GM12878 (cell line): ENCODE results near the gene CHL1. TPM values are rescaled to one million over a fixed set of nuclear protein-coding genes. Genes with fewer than 3 reads are reported as not detected.

Source experiments
- ATAC-seq: fragments of 200-7000 bp; cut with Tn5 transposase; 3 replicates; pipeline ENCODE4 v1.9.1; 2020; ENCODE audit warnings: mild to moderate bottlenecking, moderate library complexity
- BruUV-seq: library from RNA; stranded (reverse); fragments of 400-500 nt; replicated peaks from 2 replicates; lab custom pipeline; 2021; lab: Mats Ljungman, UMichigan
- CTCF ChIA-PET: fragments of 300-600 bp; sonication (Branson Sonifier 250); formaldehyde crosslinking; extraction: SDS; loops from one replicate; lab custom pipeline; 2021; ENCODE audit warnings: inconsistent platforms; lab: Yijun Ruan, JAX
- POLR2A ChIA-PET: fragments of 350-600 bp; formaldehyde crosslinking; extraction: SDS; loops from one replicate; lab custom pipeline; 2021; ENCODE audit warnings: inconsistent platforms; lab: Charles Lee
- RAD21 ChIA-PET: fragments of 300-600 bp; sonication (Branson Sonifier 250); formaldehyde crosslinking; loops from one replicate; lab custom pipeline; 2023; ENCODE audit warnings: antibody characterized with exemption; ENCODE audit not compliant: unreplicated experiment; lab: Charles Lee
- SMC1A ChIA-PET: fragments of 300-600 bp; sonication (Branson Sonifier 250); formaldehyde crosslinking; loops from one replicate; lab custom pipeline; 2023; ENCODE audit not compliant: unreplicated experiment, uncharacterized antibody; lab: Charles Lee
- DNase-seq: peaks from one replicate; pipeline ENCODE4 v3.0.0-alpha.2; 2011; ENCODE audit warnings: low read depth, low spot score
- FAIRE-seq: peaks from 3 replicates; lab custom pipeline; 2011; peaks lifted over from hg19 to GRCh38; lab: Jason Lieb, UNC
- H2AFZ ChIP-seq: 2 replicates; pipeline ENCODE4 v1.6.0; 2011; ENCODE audit warnings: low read depth, low read length, control low read depth; ENCODE audit not compliant: control insufficient read depth
- H3K27ac ChIP-seq: 2 replicates; pipeline ENCODE4 v1.5.1; 2011; ENCODE audit warnings: control low read depth; ENCODE audit not compliant: control insufficient read depth, insufficient read depth
- H3K27me3 ChIP-seq, 2 experiments: replicated peaks in 1 of 2; 2 replicates each; pipeline versions ENCODE4 v1.6.0 to v1.6.1; 2011; ENCODE audit warnings: low read length in 1 of 2; ENCODE audit not compliant: control insufficient read depth in 2 of 2, insufficient read depth in 2 of 2
- H3K36me3 ChIP-seq, 2 experiments: 2 replicates each; pipeline ENCODE4 v1.5.1; 2011; ENCODE audit warnings: low read length in 1 of 2; ENCODE audit not compliant: control insufficient read depth in 2 of 2, insufficient read depth in 2 of 2
- H3K4me1 ChIP-seq: 2 replicates; pipeline ENCODE4 v1.6.1; 2011; ENCODE audit warnings: mild to moderate bottlenecking, low read length, moderate library complexity, mixed read lengths; ENCODE audit not compliant: control insufficient read depth, insufficient read depth
- H3K4me2 ChIP-seq: 2 replicates; pipeline ENCODE4 v1.6.0; 2011; ENCODE audit warnings: control low read depth; ENCODE audit not compliant: control insufficient read depth, insufficient read depth
- H3K4me3 ChIP-seq: fragments of 200-600 bp; sonication (generic); 2 replicates; pipeline ENCODE4 v1.5.1; 2016
- H3K79me2 ChIP-seq: 2 replicates; pipeline ENCODE4 v1.6.0; 2011; ENCODE audit warnings: low read length; ENCODE audit not compliant: control insufficient read depth, insufficient read depth
- H3K9ac ChIP-seq: 2 replicates; pipeline ENCODE4 v1.8.0; 2011; ENCODE audit warnings: low read length, control low read depth, mixed read lengths; ENCODE audit not compliant: control insufficient read depth, insufficient read depth
- H3K9me3 ChIP-seq: replicated peaks from 3 replicates; pipeline ENCODE4 v1.5.1; 2011; ENCODE audit warnings: mild to moderate bottlenecking, low read length; ENCODE audit not compliant: control insufficient read depth, insufficient read depth
- H4K20me1 ChIP-seq: 2 replicates; pipeline ENCODE4 v1.6.0; 2011; ENCODE audit not compliant: control insufficient read depth, insufficient read depth
- BMI1 ChIP-seq: fragments of 450-650 bp; IDR thresholded peaks from 2 replicates; pipeline ENCODE4 v1.6.1; 2016; ENCODE audit warnings: mild to moderate bottlenecking, moderate library complexity, borderline replicate concordance
- CBFB ChIP-seq: IDR thresholded peaks from 2 replicates; pipeline ENCODE4 v1.6.1; 2016; ENCODE audit warnings: antibody characterized with exemption, low read depth
- CBX3 ChIP-seq: fragments of 200-600 bp; sonication (generic); IDR thresholded peaks from 2 replicates; pipeline ENCODE4 v1.6.1; 2016; ENCODE audit warnings: low read depth, borderline replicate concordance
- KDM1A ChIP-seq: fragments of 200-600 bp; sonication (generic); IDR thresholded peaks from 2 replicates; pipeline ENCODE4 v1.6.1; 2016; ENCODE audit warnings: borderline replicate concordance
- KLF5 ChIP-seq: fragments of 450-650 bp; IDR thresholded peaks from 2 replicates; pipeline ENCODE4 v1.6.1; 2014; ENCODE audit warnings: mild to moderate bottlenecking; ENCODE audit not compliant: partially characterized antibody
- MTA2 ChIP-seq: fragments of 450-650 bp; IDR thresholded peaks from 2 replicates; pipeline ENCODE4 v1.6.1; 2016; ENCODE audit warnings: low read depth, mild to moderate bottlenecking, moderate library complexity
- POLR2A ChIP-seq: IDR thresholded peaks from 2 replicates; pipeline ENCODE4 v1.6.1; 2011; ENCODE audit warnings: low read depth, mild to moderate bottlenecking, low read length
- POLR2AphosphoS2 ChIP-seq: IDR thresholded peaks from 2 replicates; pipeline ENCODE4 v1.6.1; 2011; ENCODE audit warnings: low read depth, mild to moderate bottlenecking, low read length, improper control_type of control experiment, moderate library complexity
- RAD51 ChIP-seq: fragments of 450-650 bp; IDR thresholded peaks from 2 replicates; pipeline ENCODE4 v1.6.1; 2016; ENCODE audit warnings: moderate library complexity, mild to moderate bottlenecking, inconsistent platforms
- RELB ChIP-seq: fragments of 450-650 bp; IDR thresholded peaks from 2 replicates; pipeline ENCODE4 v1.6.1; 2017; ENCODE audit warnings: low read depth, mild to moderate bottlenecking, moderate library complexity
- SKIL ChIP-seq: fragments of 450-650 bp; IDR thresholded peaks from 2 replicates; pipeline ENCODE4 v1.6.1; 2017; ENCODE audit warnings: mild to moderate bottlenecking, low read depth, inconsistent platforms; ENCODE audit not compliant: poor library complexity, severe bottlenecking
- SMARCA5 ChIP-seq: fragments of 450-650 bp; IDR thresholded peaks from 2 replicates; pipeline ENCODE4 v1.6.1; 2017; ENCODE audit warnings: mild to moderate bottlenecking
- ZNF24 ChIP-seq: fragments of 450-650 bp; IDR thresholded peaks from 2 replicates; pipeline ENCODE4 v1.6.1; 2017; ENCODE audit warnings: antibody characterized with exemption, mild to moderate bottlenecking
- WGBS: methylation state at CpG from one replicate; pipeline ENCODE4 v1.1.6; 2016; ENCODE audit warnings: low lambda C conversion rate; ENCODE audit not compliant: insufficient replicate concordance, insufficient coverage; ENCODE audit errors: missing lambda C conversion rate; 5-methylcytosine and 5-hydroxymethylcytosine counted together
- in situ Hi-C: fragments of 300-500 bp; cut with MboI; formaldehyde crosslinking; loops from 9 replicates; pipeline ENCODE4 v1.14.3; 2018; ENCODE audit warnings: mixed read lengths
- intact Hi-C: fragments of 100-400 bp; cut with micrococcal nuclease; formaldehyde crosslinking; loops from one replicate; pipeline ENCODE4 v1.14.2; 2022; ENCODE audit not compliant: unreplicated experiment
- polyA plus RNA-seq, 11 experiments: library from polyadenylated mRNA; depleted of rRNA in 4 of 11; unstranded in 6 of 11; stranded (reverse) in 5 of 11; fragments of >200 nt; fragmentation: Nextera tagmentation in 4 of 11; fragmentation: Illumina TruSeq in 1 of 11; extraction: Ambion mirVana in 4 of 11; extraction: Trizol in 1 of 11; gene quantifications; 1 replicate in 1 of 11; 2 replicates in 10 of 11; pipeline versions ENCODE4 v1.2.1 to v1.2.3, GENCODE V29; 2011 to 2016; ENCODE audit warnings: inconsistent platforms in 2 of 11, missing spikeins in 2 of 11, low read depth in 1 of 11
- total RNA-seq, 4 experiments: library from RNA; depleted of rRNA in 3 of 4; stranded (reverse); fragments of >200 nt in 3 of 4; fragmentation: Illumina TruSeq in 1 of 4; extraction: Trizol in 1 of 4; gene quantifications; 2 replicates each; pipeline versions ENCODE4 v1.2.1 to v1.2.3, GENCODE V29; 2013 to 2021

CHL1 gene
- total and polyA plus RNA-seq, 10 of the 15 experiments (the other 5 are each of a cell fraction or from before 2014, with no cell fraction given): 0.71 to 30.4 (median 1.8) TPM

GRCh38 chr3:263393-263792, 66.8 kb downstream of the CHL1 start:
- H4K20me1 ChIP-seq: no peaks in the 10 kb centered on the region
- ChIA-PET SMC1A (interaction anchor here (0.9 to 1.2 kb wide), 4 partner anchors 11 to 91 kb away, joined by 3 read pairs; no protein-coding TSS in a partner anchor), RAD21 (no interaction called here), CTCF (interaction anchor here (0.8 to 1.4 kb wide), 4 partner anchors 9 to 91 kb away, joined by 3 to 5 read pairs (median 3); no protein-coding TSS in a partner anchor), POLR2A (no interaction called here)
- H3K27me3 ChIP-seq: no peaks in the 10 kb centered on the region
- no peaks in the 10 kb centered on the region for H3K79me2 ChIP-seq
- H3K27ac ChIP-seq: no peak overlapping the region
- H2AFZ ChIP-seq: no peak overlapping the region
- no peaks in the 10 kb centered on the region for H3K4me1 ChIP-seq
- H3K4me3 ChIP-seq: no peak overlapping the region
- in situ Hi-C loops: no loop called here
- no peak overlapping the region for H3K4me2 ChIP-seq
- no TSS peak for BruUV-seq
- H3K9ac ChIP-seq: no peak overlapping the region
- DNase-seq (no peak), FAIRE-seq (no peak), ATAC-seq (no peak)
- TF ChIP-seq KDM1A (no peak), CBX3 (no peak), SKIL (no peak), RELB (no peak), SMARCA5 (no peak), ZNF24 (no peak), KLF5 (no peak), POLR2AphosphoS2 (no peak), BMI1 (no peak), CBFB (no peak), MTA2 (no peak), RAD51 (no peak), POLR2A (no peak)
- intact Hi-C loops: no loop called here
- WGBS: 38% methylated on average over 4 of the region's 4 CpGs
- no peaks in the 10 kb centered on the region for H3K9me3 ChIP-seq
- no peaks in the 10 kb centered on the region for H3K36me3 ChIP-seq
